SK-N-SH treated with all-trans-retinoic acid at 6 μM for 48 hours (cell line): ENCODE measurements around the gene THAP11.

Experiments used
- ATAC-seq: fragments of 200-7000 bp; cut with Tn5 transposase; 3 replicates; pipeline ENCODE4 v1.9.1; 2020; ENCODE audit warnings: mild to moderate bottlenecking, moderate library complexity
- ARNTL ChIP-seq: fragments of 450-650 bp; formaldehyde crosslinking; IDR thresholded peaks from 2 replicates; pipeline ENCODE4 v1.5.0; 2020; ENCODE audit warnings: low read depth, mild to moderate bottlenecking, moderate library complexity, borderline replicate concordance
- ESRRG ChIP-seq: fragments of 250-450 bp; sonication (Bioruptor Pico); IDR thresholded peaks from 2 replicates; pipeline ENCODE4 v1.6.1; 2021; ENCODE audit warnings: mild to moderate bottlenecking
- GLIS3 ChIP-seq: fragments of 250-450 bp; sonication (Bioruptor Pico); IDR thresholded peaks from 2 replicates; pipeline ENCODE4 v1.5.0; 2020; ENCODE audit warnings: mild to moderate bottlenecking, moderate library complexity
- ISL1 ChIP-seq: fragments of 250-450 bp; sonication (Bioruptor Pico); IDR thresholded peaks from 2 replicates; pipeline ENCODE4 v2.1.2; 2022; ENCODE audit warnings: mild to moderate bottlenecking, moderate library complexity
- OSR1 ChIP-seq: fragments of 250-450 bp; sonication (Bioruptor Pico); IDR thresholded peaks from 2 replicates; pipeline ENCODE4 v1.8.0; 2022; ENCODE audit warnings: moderate library complexity, mild to moderate bottlenecking, inconsistent platforms
- PPARA ChIP-seq: fragments of 250-450 bp; sonication (Bioruptor Pico); IDR thresholded peaks from 2 replicates; pipeline ENCODE4 v1.5.0; 2020; ENCODE audit warnings: mild to moderate bottlenecking, borderline replicate concordance
- RARB ChIP-seq: fragments of 250-450 bp; sonication (Bioruptor Pico); IDR thresholded peaks from 2 replicates; pipeline ENCODE4 v1.8.0; 2021; ENCODE audit warnings: mild to moderate bottlenecking, moderate library complexity
- SNAI2 ChIP-seq: fragments of 250-450 bp; sonication (Bioruptor Pico); IDR thresholded peaks from 2 replicates; pipeline ENCODE4 v1.5.0; 2020; ENCODE audit warnings: mild to moderate bottlenecking, moderate library complexity
- TCF4 ChIP-seq: fragments of 250-450 bp; sonication (Bioruptor Pico); IDR thresholded peaks from 2 replicates; pipeline ENCODE4 v1.8.0; 2021; ENCODE audit warnings: mild to moderate bottlenecking, moderate library complexity, borderline replicate concordance
- TOX ChIP-seq: fragments of 250-450 bp; sonication (Bioruptor Pico); IDR thresholded peaks from 2 replicates; pipeline ENCODE4 v1.8.0; 2021; ENCODE audit warnings: mild to moderate bottlenecking, moderate library complexity, borderline replicate concordance
- ZC3H10 ChIP-seq: fragments of 250-450 bp; sonication (Bioruptor Pico); IDR thresholded peaks from 2 replicates; pipeline ENCODE4 v1.5.1; 2021; ENCODE audit warnings: mild to moderate bottlenecking, moderate library complexity
- ZFP3 ChIP-seq: fragments of 250-450 bp; sonication (Bioruptor Pico); IDR thresholded peaks from 2 replicates; pipeline ENCODE4 v1.5.0; 2020; ENCODE audit warnings: mild to moderate bottlenecking, moderate library complexity
- ZFP30 ChIP-seq: fragments of 450-650 bp; formaldehyde crosslinking; IDR thresholded peaks from 2 replicates; pipeline ENCODE4 v1.5.0; 2022; ENCODE audit warnings: mild to moderate bottlenecking, moderate library complexity
- ZNF565 ChIP-seq: fragments of 450-650 bp; formaldehyde crosslinking; conservative IDR thresholded peaks from 2 replicates; pipeline ENCODE4 v1.5.0; 2020; ENCODE audit warnings: low read depth, mild to moderate bottlenecking, moderate library complexity
- ZNF70 ChIP-seq: fragments of 450-650 bp; formaldehyde crosslinking; IDR thresholded peaks from 2 replicates; pipeline ENCODE4 v1.5.0; 2020; ENCODE audit warnings: mild to moderate bottlenecking, moderate library complexity
- ZNF8 ChIP-seq: fragments of 450-650 bp; formaldehyde crosslinking; IDR thresholded peaks from 2 replicates; pipeline ENCODE4 v1.5.0; 2020; ENCODE audit warnings: mild to moderate bottlenecking, moderate library complexity
- TF ChIP-seq, protein P1 (sequence below): fragments of 250-450 bp; sonication (Bioruptor Pico); IDR thresholded peaks from 2 replicates; pipeline ENCODE4 v1.5.0; 2020; ENCODE audit warnings: mild to moderate bottlenecking, moderate library complexity
- TF ChIP-seq, protein P2 (sequence below): fragments of 250-450 bp; sonication (Bioruptor Pico); IDR thresholded peaks from 2 replicates; pipeline ENCODE4 v1.8.0; 2020; ENCODE audit warnings: mild to moderate bottlenecking, moderate library complexity, borderline replicate concordance
- TF ChIP-seq, protein P3 (sequence below): fragments of 250-450 bp; sonication (Bioruptor Pico); IDR thresholded peaks from 2 replicates; pipeline ENCODE4 v1.8.0; 2021; ENCODE audit warnings: low read depth, mild to moderate bottlenecking, moderate library complexity, borderline replicate concordance
- TF ChIP-seq, protein P4 (sequence below): fragments of 250-450 bp; sonication (Bioruptor Pico); IDR thresholded peaks from 2 replicates; pipeline ENCODE4 v1.5.1; 2021; ENCODE audit warnings: mild to moderate bottlenecking, moderate library complexity
- TF ChIP-seq, protein P5 (sequence below): fragments of 250-450 bp; sonication (Bioruptor Pico); IDR thresholded peaks from 2 replicates; pipeline ENCODE4 v1.5.1; 2020; ENCODE audit warnings: low read depth, mild to moderate bottlenecking, moderate library complexity

Gene THAP11

DNA sequence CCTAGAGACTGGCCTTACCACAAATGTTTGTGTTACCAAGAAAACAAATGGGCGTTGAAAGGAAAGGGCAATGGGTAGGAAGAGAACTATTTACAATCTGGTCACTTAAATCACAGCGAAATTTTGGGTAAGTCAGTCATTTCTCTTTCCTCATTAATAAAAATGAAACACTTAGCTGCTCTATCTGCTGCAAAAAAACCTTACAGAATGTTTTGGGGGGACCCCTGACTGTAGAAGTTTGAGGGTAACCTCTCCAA, 3.9 kb downstream of the THAP11 start:
- ATAC-seq: no peak
- no peak for TF ChIP-seq GLIS3 (CRISPR knock-in tag)

DNA sequence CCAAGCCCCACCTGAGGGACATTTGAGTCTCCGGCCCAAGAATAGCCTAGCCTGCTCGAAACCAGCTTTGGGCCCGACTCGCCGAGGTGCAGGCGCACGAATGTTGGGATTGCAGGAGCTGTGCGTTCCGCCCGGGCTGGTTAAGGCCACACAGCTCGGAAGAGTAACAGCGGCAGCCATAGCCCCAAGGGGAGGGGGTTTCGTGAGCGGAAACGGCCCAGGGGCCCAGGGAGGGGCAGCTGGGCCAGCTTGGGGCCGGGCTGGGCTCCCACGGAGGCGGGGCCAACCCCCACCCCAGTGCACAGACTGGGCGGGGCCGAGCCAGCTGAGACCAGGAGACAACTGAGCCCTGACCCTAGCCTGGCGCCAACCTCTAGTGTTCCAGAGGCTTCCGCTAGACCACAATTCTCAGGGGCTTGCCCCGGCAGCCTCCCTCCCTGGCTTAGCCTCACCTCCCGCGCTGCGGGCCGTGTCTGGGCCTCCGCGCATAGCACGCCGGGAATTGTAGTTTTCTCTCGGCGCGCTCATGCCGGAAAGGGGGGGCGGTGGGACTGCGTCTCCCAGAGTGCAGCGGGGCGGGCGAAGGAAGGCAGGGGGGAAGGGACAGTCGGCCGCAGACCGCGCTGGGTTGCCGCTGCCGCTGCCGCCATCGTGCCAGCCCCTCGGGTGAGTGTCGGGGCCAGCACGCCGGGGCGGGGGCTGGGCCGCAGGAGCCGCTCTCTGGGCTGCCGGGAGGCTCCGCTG, 4.4 kb downstream of the THAP11 start, which contains the start of gene NUTF2:
Gene NUTF2 (plus strand): TSS at position 614 of the 744 bp plus-strand sequence. CDS start 18,198 bp downstream, outside the sequence.
- TF ChIP-seq, protein P1, sequence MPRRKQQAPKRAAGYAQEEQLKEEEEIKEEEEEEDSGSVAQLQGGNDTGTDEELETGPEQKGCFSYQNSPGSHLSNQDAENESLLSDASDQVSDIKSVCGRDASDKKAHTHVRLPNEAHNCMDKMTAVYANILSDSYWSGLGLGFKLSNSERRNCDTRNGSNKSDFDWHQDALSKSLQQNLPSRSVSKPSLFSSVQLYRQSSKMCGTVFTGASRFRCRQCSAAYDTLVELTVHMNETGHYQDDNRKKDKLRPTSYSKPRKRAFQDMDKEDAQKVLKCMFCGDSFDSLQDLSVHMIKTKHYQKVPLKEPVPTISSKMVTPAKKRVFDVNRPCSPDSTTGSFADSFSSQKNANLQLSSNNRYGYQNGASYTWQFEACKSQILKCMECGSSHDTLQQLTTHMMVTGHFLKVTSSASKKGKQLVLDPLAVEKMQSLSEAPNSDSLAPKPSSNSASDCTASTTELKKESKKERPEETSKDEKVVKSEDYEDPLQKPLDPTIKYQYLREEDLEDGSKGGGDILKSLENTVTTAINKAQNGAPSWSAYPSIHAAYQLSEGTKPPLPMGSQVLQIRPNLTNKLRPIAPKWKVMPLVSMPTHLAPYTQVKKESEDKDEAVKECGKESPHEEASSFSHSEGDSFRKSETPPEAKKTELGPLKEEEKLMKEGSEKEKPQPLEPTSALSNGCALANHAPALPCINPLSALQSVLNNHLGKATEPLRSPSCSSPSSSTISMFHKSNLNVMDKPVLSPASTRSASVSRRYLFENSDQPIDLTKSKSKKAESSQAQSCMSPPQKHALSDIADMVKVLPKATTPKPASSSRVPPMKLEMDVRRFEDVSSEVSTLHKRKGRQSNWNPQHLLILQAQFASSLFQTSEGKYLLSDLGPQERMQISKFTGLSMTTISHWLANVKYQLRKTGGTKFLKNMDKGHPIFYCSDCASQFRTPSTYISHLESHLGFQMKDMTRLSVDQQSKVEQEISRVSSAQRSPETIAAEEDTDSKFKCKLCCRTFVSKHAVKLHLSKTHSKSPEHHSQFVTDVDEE (CRISPR knock-in tag): 0 out of 2 replicates have a peak, but pooled peaks have one; percentile 28
- TF ChIP-seq, protein P2, sequence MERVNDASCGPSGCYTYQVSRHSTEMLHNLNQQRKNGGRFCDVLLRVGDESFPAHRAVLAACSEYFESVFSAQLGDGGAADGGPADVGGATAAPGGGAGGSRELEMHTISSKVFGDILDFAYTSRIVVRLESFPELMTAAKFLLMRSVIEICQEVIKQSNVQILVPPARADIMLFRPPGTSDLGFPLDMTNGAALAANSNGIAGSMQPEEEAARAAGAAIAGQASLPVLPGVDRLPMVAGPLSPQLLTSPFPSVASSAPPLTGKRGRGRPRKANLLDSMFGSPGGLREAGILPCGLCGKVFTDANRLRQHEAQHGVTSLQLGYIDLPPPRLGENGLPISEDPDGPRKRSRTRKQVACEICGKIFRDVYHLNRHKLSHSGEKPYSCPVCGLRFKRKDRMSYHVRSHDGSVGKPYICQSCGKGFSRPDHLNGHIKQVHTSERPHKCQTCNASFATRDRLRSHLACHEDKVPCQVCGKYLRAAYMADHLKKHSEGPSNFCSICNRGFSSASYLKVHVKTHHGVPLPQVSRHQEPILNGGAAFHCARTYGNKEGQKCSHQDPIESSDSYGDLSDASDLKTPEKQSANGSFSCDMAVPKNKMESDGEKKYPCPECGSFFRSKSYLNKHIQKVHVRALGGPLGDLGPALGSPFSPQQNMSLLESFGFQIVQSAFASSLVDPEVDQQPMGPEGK: peak; percentile 70; the same call in 1 of the 2 replicates
- TF ChIP-seq, protein P3, sequence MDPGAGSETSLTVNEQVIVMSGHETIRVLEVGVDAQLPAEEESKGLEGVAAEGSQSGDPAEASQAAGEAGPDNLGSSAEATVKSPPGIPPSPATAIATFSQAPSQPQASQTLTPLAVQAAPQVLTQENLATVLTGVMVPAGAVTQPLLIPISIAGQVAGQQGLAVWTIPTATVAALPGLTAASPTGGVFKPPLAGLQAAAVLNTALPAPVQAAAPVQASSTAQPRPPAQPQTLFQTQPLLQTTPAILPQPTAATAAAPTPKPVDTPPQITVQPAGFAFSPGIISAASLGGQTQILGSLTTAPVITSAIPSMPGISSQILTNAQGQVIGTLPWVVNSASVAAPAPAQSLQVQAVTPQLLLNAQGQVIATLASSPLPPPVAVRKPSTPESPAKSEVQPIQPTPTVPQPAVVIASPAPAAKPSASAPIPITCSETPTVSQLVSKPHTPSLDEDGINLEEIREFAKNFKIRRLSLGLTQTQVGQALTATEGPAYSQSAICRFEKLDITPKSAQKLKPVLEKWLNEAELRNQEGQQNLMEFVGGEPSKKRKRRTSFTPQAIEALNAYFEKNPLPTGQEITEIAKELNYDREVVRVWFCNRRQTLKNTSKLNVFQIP (CRISPR knock-in tag): no peak
- ATAC-seq: peak; percentile 71

DNA sequence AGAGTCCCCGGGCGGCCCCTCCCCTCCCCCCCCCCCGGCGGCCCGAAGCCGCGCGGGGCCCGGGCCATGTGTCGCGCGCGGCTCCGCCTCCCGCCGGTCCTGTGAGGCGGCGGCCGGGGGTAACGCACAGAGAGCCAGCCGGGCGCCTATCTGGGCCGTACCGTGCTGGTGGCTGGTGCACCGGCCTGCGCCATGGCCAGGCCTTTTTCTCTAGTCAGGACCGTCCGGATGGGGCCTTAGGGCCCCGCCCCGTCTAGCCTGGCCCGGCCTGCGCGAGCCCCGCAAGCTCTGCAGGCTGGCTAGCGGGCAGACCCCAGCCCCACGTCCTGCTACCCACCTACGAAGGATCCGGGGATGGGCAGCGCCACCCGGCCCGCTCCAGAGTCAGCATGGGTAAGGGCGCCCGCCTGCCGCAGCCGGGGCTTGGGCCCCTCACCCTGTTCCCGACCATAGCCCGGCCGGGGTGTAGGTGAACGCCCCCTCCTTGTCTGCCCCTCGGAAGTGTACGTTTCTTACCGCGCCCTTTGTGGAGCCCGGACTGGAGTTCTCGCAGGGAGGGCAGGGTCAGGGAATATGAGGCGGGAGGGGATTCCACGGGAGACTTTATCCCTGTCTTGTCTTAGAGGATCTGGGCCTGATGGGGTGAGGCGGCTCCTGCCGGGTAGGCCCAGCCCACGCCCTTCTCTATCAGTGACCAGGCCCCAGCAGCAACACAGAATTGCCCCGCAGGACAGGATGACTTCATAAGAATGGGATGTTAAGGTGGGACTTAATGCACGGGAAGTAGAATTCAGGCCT, 5.1 kb downstream of the THAP11 start, which contains the start of gene CENPT:
Gene CENPT (minus strand): TSS at position 630 of the 798 bp plus-strand sequence. CDS start 13,834 bp downstream, outside the sequence.
- ATAC-seq: peak; percentile 45
- no peak for TF ChIP-seq ZC3H10 (CRISPR knock-in tag)
- TF ChIP-seq SNAI2 (CRISPR knock-in tag): no peak
- TF ChIP-seq ARNTL: no peak
- no peak for TF ChIP-seq TCF4 (CRISPR knock-in tag)
- TF ChIP-seq, protein P4, sequence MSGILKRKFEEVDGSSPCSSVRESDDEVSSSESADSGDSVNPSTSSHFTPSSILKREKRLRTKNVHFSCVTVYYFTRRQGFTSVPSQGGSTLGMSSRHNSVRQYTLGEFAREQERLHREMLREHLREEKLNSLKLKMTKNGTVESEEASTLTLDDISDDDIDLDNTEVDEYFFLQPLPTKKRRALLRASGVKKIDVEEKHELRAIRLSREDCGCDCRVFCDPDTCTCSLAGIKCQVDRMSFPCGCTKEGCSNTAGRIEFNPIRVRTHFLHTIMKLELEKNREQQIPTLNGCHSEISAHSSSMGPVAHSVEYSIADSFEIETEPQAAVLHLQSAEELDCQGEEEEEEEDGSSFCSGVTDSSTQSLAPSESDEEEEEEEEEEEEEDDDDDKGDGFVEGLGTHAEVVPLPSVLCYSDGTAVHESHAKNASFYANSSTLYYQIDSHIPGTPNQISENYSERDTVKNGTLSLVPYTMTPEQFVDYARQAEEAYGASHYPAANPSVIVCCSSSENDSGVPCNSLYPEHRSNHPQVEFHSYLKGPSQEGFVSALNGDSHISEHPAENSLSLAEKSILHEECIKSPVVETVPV (CRISPR knock-in tag): no peak
- TF ChIP-seq PPARA: no peak
- TF ChIP-seq ZFP3: no peak
- TF ChIP-seq, protein P1 (CRISPR knock-in tag): no peak
- no peak for TF ChIP-seq ISL1 (CRISPR knock-in tag)
- TF ChIP-seq ZNF8 (CRISPR knock-in tag): no peak
- TF ChIP-seq ZFP30 (CRISPR knock-in tag): no peak
- TF ChIP-seq ZNF70 (CRISPR knock-in tag): no peak
- TF ChIP-seq, protein P5, sequence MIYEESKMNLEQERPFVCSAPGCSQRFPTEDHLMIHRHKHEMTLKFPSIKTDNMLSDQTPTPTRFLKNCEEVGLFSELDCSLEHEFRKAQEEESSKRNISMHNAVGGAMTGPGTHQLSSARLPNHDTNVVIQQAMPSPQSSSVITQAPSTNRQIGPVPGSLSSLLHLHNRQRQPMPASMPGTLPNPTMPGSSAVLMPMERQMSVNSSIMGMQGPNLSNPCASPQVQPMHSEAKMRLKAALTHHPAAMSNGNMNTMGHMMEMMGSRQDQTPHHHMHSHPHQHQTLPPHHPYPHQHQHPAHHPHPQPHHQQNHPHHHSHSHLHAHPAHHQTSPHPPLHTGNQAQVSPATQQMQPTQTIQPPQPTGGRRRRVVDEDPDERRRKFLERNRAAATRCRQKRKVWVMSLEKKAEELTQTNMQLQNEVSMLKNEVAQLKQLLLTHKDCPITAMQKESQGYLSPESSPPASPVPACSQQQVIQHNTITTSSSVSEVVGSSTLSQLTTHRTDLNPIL (CRISPR knock-in tag): no peak
- no peak for TF ChIP-seq ESRRG (CRISPR knock-in tag)
- no peak for TF ChIP-seq ZNF565 (CRISPR knock-in tag)
- no peak for TF ChIP-seq OSR1 (CRISPR knock-in tag)
- no peak for TF ChIP-seq TOX
- TF ChIP-seq, protein P2: no peak
- no peak for TF ChIP-seq RARB (CRISPR knock-in tag)
